Suprapubic skin (tissue), 4 donors: ENCODE measurements around the gene OR2G6. TPM values are rescaled to one million over a fixed set of nuclear protein-coding genes. Genes with fewer than 3 reads are reported as not detected.
"Not testable (repeated sequence)": the region's sequence is repeated elsewhere in the genome, so short reads cannot be mapped to it uniquely, and the experiment has no call there.

ENCODE experiments used
- DNase-seq, 2 donors: peaks; one replicate each; pipeline ENCODE4 v3.0.0-alpha.2; 2019; ENCODE audit warnings: low spot score in 2 of 2
- H3K27ac ChIP-seq: fragments of 200-600 bp; sonication (generic); one replicate; pipeline ENCODE4 v1.5.1; 2019
- H3K27me3 ChIP-seq: fragments of 200-600 bp; sonication (generic); one replicate; pipeline ENCODE4 v1.5.1; 2019
- H3K36me3 ChIP-seq: fragments of 200-600 bp; sonication (generic); one replicate; pipeline ENCODE4 v1.5.1; 2019
- H3K4me1 ChIP-seq: fragments of 200-600 bp; sonication (generic); one replicate; pipeline ENCODE4 v1.5.1; 2019
- H3K4me3 ChIP-seq: fragments of 200-600 bp; sonication (generic); one replicate; pipeline ENCODE4 v1.5.1; 2019; ENCODE audit warnings: mild to moderate bottlenecking
- H3K9me3 ChIP-seq: fragments of 200-600 bp; sonication (generic); one replicate; pipeline ENCODE4 v1.5.1; 2019
- EP300 ChIP-seq: sonication (generic); formaldehyde crosslinking; IDR thresholded peaks from one replicate; pipeline ENCODE4 v1.6.1; 2017; ENCODE audit warnings: antibody characterized with exemption
- POLR2A ChIP-seq, 2 donors: fragments of 450-650 bp; IDR thresholded peaks; one replicate each; pipeline ENCODE4 v1.6.1; 2017; ENCODE audit warnings: antibody characterized with exemption in 2 of 2, mild to moderate bottlenecking in 2 of 2, moderate library complexity in 2 of 2
- WGBS: methylation state at CpG from one replicate; pipeline ENCODE4 v1.1.5; 2018; 5-methylcytosine and 5-hydroxymethylcytosine counted together
- total RNA-seq, 4 donors: library from RNA; depleted of rRNA; stranded (reverse); fragments of >200 nt; gene quantifications; one replicate each; pipeline ENCODE4 v1.1.0, GENCODE V29; 2016
- TF ChIP-seq, protein P1 (sequence below), 2 donors: fragments of 200-600 bp in 1 of 2; fragments of 450-650 bp in 1 of 2; sonication (generic) in 1 of 2; IDR thresholded peaks; one replicate each; pipeline ENCODE4 v1.5.1; 2016 to 2019; ENCODE audit warnings: antibody characterized with exemption in 2 of 2, mild to moderate bottlenecking in 1 of 2, moderate library complexity in 1 of 2

Gene OR2G6
- total RNA-seq, 4 donors from 2014 or later, result 0.10 to 0.98 TPM; not detected in 2

DNA sequence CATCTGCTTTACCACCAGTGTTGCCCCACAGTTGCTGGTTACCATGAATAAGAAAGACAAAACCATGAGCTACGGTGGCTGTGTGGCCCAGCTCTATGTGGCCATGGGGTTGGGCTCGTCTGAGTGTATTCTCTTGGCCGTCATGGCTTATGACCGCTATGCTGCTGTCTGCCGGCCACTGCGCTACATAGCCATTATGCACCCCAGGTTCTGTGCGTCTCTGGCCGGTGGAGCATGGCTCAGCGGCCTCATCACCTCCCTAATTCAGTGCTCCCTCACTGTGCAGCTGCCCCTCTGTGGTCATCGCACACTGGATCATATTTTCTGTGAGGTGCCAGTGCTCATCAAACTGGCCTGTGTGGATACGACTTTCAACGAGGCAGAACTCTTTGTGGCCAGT lies 14.0 kb downstream of the OR2G6 start:
- Histone ChIP-seq H3K9me3 (no peaks in the 10 kb centered on the region), H3K4me3 (no peak overlapping the region), H3K27ac (no peak overlapping the region), H3K27me3 (no peaks in the 10 kb centered on the region), H3K4me1 (no peaks in the 10 kb centered on the region), H3K36me3 (no peaks in the 10 kb centered on the region)
- WGBS, result 90% methylated on average over 12 of the region's 12 CpGs
- DNase-seq, result no peak
- no peak for TF ChIP-seq POLR2A (IDR thresholded peaks at IDR 0.05)
- no peak for TF ChIP-seq EP300
- TF ChIP-seq, protein P1, sequence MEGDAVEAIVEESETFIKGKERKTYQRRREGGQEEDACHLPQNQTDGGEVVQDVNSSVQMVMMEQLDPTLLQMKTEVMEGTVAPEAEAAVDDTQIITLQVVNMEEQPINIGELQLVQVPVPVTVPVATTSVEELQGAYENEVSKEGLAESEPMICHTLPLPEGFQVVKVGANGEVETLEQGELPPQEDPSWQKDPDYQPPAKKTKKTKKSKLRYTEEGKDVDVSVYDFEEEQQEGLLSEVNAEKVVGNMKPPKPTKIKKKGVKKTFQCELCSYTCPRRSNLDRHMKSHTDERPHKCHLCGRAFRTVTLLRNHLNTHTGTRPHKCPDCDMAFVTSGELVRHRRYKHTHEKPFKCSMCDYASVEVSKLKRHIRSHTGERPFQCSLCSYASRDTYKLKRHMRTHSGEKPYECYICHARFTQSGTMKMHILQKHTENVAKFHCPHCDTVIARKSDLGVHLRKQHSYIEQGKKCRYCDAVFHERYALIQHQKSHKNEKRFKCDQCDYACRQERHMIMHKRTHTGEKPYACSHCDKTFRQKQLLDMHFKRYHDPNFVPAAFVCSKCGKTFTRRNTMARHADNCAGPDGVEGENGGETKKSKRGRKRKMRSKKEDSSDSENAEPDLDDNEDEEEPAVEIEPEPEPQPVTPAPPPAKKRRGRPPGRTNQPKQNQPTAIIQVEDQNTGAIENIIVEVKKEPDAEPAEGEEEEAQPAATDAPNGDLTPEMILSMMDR (IDR thresholded peaks at IDR 0.05), result no peak

DNA sequence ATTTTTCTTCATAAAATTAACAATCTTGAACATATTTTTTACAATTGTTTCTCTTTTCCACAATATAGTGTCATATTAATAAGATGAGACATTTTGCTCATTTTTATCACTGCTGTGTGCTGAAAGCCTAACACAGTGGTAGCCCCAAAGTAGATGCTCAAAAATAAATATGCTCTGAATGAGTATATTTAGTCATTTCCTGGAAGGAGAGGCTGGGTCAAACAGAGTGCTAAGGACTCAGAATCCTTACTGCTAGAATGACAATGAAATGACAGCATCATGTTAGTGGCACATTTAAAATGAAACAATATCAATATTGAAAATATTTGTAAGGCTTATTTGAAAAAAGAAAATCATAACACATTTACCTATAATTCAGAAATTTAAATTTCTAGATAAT lies 29.6 kb downstream of the OR2G6 start:
- not testable (repeated sequence) for DNase-seq, H3K27ac ChIP-seq, H3K36me3 ChIP-seq, H3K4me1 ChIP-seq, H3K9me3 ChIP-seq, H3K27me3 ChIP-seq, H3K4me3 ChIP-seq

DNA sequence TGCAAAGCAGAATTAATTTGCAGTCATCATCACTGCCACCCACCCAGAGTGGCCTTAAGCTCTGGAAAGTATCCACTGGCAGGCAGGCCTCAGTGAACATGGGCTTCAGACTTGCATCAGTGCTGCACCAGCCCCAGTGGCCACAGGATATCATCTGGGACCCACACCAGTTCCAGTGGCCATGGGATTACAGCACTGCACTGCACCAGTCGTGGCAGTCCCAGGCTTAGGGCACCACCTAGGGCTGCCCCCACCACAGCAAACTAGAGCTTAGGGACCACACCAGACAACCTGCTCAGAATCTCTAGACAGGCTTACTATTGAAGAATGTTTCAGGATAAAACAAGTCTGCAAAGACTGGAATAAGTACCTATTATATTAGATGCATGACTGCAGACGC lies 39.5 kb downstream of the OR2G6 start:
- no CpG with 5 or more reads among the region's 2 CpGs for WGBS
- DNase-seq, H3K4me3 ChIP-seq, H3K36me3 ChIP-seq, H3K9me3 ChIP-seq, H3K4me1 ChIP-seq, H3K27me3 ChIP-seq, H3K27ac ChIP-seq: not testable (repeated sequence)

DNA sequence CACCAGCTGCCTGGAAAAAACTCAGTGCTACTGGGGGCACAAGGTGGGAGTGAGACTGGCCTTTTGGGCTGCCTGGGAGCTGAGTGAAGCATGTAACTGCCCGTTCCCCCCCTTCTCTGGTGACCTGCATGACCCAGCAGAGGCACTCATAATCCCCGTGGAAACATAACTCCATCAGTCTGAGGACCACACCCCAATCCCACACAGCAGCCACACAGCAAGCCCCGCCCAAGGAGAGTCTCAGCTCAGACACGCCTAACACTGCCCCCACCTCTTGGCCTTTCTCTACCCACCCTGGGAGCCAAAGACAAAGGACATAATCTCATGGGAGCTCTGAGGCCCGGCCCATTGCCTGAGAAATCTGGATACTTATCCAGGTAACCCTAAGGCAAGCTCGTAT lies 43.2 kb downstream of the OR2G6 start:
- no CpG with 5 or more reads among the region's 6 CpGs for WGBS
- DNase-seq, H3K4me3 ChIP-seq, H3K27ac ChIP-seq, H3K36me3 ChIP-seq, H3K4me1 ChIP-seq, H3K9me3 ChIP-seq, H3K27me3 ChIP-seq: not testable (repeated sequence)

DNA sequence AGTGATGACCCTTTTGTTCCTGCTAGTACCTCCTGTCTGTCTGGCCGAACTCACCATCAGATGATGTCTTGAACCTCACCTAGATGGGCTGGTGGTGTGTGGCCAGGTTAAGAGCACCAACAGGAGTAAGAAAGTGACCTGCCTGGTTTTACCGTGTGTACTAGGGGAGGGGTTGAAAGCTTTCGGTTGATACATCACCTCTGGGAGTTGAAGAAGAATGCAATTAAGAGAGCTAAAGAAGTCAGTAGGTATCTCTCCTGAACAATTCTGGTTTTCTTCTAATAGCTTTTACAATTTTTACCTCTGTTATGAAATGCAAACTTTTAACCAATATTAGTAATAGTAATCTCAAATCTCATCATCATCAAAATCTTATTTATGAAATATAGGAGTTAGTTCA lies 54.8 kb downstream of the OR2G6 start, which contains the start of gene OR2T29:
Gene OR2T29, minus strand, starts transcription at position 101 of the 400 bp plus-strand sequence. CDS start 3,281 bp downstream, outside the sequence.
- H3K4me3 ChIP-seq, H3K36me3 ChIP-seq, H3K27me3 ChIP-seq, H3K4me1 ChIP-seq, H3K9me3 ChIP-seq, DNase-seq, H3K27ac ChIP-seq: not testable (repeated sequence)
- WGBS, result 87% methylated on average over 1 of the region's 3 CpGs

DNA sequence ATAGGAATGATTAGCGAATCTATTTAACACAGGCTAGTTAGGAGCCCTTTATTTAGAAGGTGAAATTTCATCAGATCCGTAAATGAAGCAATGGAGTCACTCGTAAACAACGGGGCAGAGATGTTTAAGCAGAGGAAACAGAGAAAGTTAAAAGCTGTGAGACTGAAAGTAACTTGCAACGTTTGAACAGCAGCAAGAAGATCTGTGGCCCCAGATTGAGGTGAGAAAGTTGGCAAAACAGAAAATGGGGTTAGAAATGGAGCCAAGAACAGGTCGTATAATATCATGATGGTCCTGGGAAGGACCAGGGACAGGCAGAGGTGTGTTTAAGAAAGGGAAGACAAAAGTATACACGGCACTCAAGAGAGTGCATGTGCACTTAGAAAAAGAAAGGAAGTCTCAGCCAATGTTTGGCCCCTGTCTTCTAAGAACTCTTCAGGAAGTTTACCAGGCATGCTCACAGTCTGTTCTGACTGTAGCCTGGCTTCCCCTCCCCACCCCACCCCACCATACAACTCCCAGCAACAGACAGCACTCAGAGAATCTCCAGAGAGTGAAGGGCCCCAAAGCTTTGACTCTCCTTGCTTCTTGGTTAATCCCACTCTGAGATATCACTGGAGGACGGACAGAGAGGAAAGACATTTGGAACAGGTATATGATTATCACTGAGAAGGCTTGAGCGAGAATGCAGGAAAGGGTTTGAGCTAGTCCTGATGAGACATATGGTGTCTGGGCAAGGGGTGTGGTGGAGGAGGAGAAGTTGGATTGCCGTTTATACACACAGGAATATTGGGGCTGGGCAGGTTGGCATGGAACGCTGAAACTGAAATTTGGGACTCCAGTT lies 57.9 kb downstream of the OR2G6 start:
- H3K27me3 ChIP-seq, H3K27ac ChIP-seq, H3K4me1 ChIP-seq, H3K4me3 ChIP-seq, DNase-seq, H3K36me3 ChIP-seq, H3K9me3 ChIP-seq: not testable (repeated sequence)
- WGBS, result 77% methylated on average over 11 of the region's 11 CpGs

DNA sequence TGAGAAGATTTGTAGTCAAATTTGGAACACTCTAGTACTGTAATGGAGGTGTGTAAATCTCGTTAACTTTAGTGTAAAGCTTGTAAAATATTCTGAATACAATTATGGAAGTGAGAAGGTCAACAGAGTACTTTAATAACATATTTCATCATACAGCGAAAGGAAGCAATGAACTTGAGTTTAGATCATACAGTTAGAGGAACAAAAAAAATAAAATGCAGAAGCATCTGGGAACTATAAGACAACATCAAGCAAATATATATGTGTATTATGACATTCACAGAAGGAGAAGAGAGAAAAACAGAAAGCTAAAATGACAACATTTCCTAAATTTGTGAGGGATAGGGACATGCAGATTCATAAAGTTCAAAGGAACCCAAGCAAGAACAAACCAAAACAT lies 61.2 kb downstream of the OR2G6 start:
- WGBS, result 34% methylated on average over 2 of the region's 2 CpGs

DNA sequence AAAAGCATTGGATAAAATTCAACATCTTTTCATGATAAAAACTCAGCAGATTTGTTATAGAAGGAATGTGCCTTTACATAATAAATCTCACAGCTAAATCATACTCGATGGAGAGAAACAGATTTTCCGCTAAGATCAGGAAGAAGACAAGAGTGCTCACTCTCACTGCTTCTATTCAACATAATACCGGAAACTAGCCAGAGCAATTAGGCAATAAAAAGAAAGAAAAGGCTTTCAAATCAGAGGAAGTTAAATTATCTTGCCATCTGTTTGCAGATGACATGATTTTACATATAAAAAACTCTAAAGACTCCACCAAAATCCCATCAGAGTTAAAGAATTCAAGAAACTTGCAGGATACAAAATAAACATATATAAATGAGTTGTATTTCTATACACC lies 62.9 kb downstream of the OR2G6 start:
- DNase-seq, H3K27ac ChIP-seq, H3K9me3 ChIP-seq, H3K4me1 ChIP-seq, H3K36me3 ChIP-seq, H3K4me3 ChIP-seq, H3K27me3 ChIP-seq: not testable (repeated sequence)
- WGBS, result 69% methylated on average over 3 of the region's 3 CpGs

More for the DNA sequence above, 61.2 kb downstream of the OR2G6 start:
- H3K36me3 ChIP-seq, H3K4me3 ChIP-seq, H3K27ac ChIP-seq, H3K9me3 ChIP-seq, DNase-seq, H3K4me1 ChIP-seq, H3K27me3 ChIP-seq: not testable (repeated sequence)

DNA sequence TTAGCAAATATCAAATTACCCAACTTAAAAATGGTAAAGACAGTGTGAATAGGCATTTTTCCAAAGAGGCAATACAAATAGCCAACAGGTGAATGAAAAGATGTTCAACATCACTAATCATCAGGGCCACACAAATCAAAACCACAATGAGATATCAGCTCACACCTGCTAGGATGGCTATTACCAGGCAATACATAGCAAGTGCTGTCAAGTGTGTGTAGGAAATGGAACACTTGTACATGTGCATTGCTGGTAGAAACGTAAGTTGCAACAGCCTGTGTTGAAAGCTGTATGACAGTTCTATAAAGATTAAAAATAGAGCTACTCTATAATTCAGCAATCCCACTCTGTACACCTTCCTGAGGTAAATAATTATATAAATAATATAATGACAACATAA lies 64.2 kb downstream of the OR2G6 start:
- not testable (repeated sequence) for H3K27me3 ChIP-seq, H3K36me3 ChIP-seq, DNase-seq, H3K4me3 ChIP-seq, H3K27ac ChIP-seq, H3K4me1 ChIP-seq, H3K9me3 ChIP-seq
- no CpG with 5 or more reads among the region's 1 CpG for WGBS

DNA sequence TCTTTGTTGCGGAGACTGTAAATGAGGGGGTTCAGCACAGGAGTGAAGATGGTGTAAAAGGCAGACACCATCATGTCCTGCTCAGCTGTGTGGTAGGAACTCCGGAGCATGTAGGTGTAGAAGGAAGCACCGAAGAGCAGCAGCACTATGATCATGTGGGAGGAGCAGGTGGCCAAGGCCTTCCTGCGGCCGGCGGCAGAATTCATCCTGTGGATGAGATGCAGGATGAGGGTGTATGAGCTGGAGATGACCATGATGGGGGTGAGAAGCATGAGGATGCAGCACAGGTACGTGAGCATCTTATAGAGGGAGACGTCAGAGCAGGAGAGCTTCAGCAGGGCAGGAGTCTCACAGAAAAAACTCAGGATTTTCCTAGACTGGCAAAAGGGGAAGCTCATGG lies 66.0 kb downstream of the OR2G6 start:
- WGBS, result 81% methylated on average over 5 of the region's 8 CpGs
- H3K9me3 ChIP-seq, DNase-seq, H3K27me3 ChIP-seq, H3K27ac ChIP-seq, H3K4me3 ChIP-seq, H3K36me3 ChIP-seq, H3K4me1 ChIP-seq: not testable (repeated sequence)

DNA sequence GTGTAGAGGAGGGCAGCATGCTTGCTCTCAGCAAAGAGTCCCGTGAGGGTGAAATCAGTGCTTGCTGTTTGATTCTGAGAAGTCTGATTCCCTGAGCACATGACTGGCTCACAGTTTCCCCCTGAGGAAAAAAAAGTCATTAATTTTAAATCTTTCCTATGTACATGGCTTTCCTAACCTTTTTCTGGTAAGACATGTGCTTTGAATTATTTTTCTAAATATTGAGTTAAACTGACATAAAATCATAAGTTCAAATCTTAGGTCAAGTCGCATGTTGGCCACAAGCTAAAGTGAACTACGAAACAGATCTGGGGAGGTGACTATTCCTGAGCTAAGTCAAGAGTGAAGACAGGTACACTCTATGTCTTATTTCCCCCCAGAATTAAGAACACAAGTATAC lies 66.8 kb downstream of the OR2G6 start, which contains the start of gene OR2T34:
Gene OR2T34, minus strand, starts transcription at position 101 of the 400 bp plus-strand sequence. Its CDS starts 0 bp downstream, at position 101.
- not testable (repeated sequence) for DNase-seq, H3K27ac ChIP-seq
- WGBS, result 93% methylated on average over 3 of the region's 3 CpGs

More for the DNA sequence above, 66.8 kb downstream of the OR2G6 start, which contains the start of gene OR2T34:
- not testable (repeated sequence) for H3K4me1 ChIP-seq, H3K4me3 ChIP-seq, H3K36me3 ChIP-seq, H3K9me3 ChIP-seq, H3K27me3 ChIP-seq
